Fibroblast of lung (primary cell): Measurements from ENCODE around the gene EPHB1. TPM values are rescaled to one million over a fixed set of nuclear protein-coding genes. Genes with fewer than 3 reads are reported as not detected.

ENCODE experiments used
- DNase-seq, 2 donors: peaks; one replicate each; pipeline versions ENCODE4 v3.0.0 to v3.0.0-alpha.2; 2010; ENCODE audit warnings: low read depth in 2 of 2
- H2AFZ ChIP-seq: 2 replicates; pipeline ENCODE4 v1.5.1; 2012; ENCODE audit warnings: low read length, control low read depth, inconsistent platforms
- H3K27ac ChIP-seq: 2 replicates; pipeline ENCODE4 v1.5.1; 2011; ENCODE audit warnings: low read length, control low read depth; ENCODE audit not compliant: insufficient read depth
- H3K27me3 ChIP-seq: 2 replicates; pipeline ENCODE4 v1.5.1; 2011; ENCODE audit warnings: mild to moderate bottlenecking, low read length; ENCODE audit not compliant: control insufficient read depth, insufficient read depth
- H3K36me3 ChIP-seq: 2 replicates; pipeline ENCODE4 v1.5.1; 2011; ENCODE audit warnings: low read length; ENCODE audit not compliant: control insufficient read depth, insufficient read depth
- H3K4me1 ChIP-seq: 2 replicates; pipeline ENCODE4 v1.5.1; 2011; ENCODE audit warnings: low read length; ENCODE audit not compliant: control insufficient read depth, insufficient read depth; ENCODE audit errors: extremely low read depth
- H3K4me2 ChIP-seq: 2 replicates; pipeline ENCODE4 v1.5.1; 2011; ENCODE audit warnings: low read length, control low read depth; ENCODE audit not compliant: insufficient read depth; ENCODE audit errors: extremely low read depth
- H3K4me3 ChIP-seq, 4 experiments: fragments of 200-600 bp in 1 of 4; sonication (generic) in 1 of 4; replicated peaks in 1 of 4; 2 replicates each; pipeline ENCODE4 v1.5.1; 2011 to 2016; ENCODE audit warnings: low read length in 4 of 4, low read depth in 3 of 4, mild to moderate bottlenecking in 3 of 4, control low read depth in 2 of 4, inconsistent platforms in 1 of 4, mixed read lengths in 1 of 4; ENCODE audit not compliant: insufficient read depth in 1 of 4; ENCODE audit errors: control extremely low read depth in 1 of 4
- H3K79me2 ChIP-seq: 2 replicates; pipeline ENCODE4 v1.5.1; 2012; ENCODE audit warnings: mild to moderate bottlenecking, low read length, inconsistent platforms; ENCODE audit not compliant: control insufficient read depth, insufficient read depth
- H3K9ac ChIP-seq: 2 replicates; pipeline ENCODE4 v1.5.1; 2011; ENCODE audit warnings: mild to moderate bottlenecking, low read length, control low read depth; ENCODE audit not compliant: insufficient read depth
- H3K9me3 ChIP-seq: 2 replicates; pipeline ENCODE4 v1.5.1; 2012; ENCODE audit warnings: low read depth, low read length; ENCODE audit not compliant: control insufficient read depth, insufficient read depth
- H4K20me1 ChIP-seq: 2 replicates; pipeline ENCODE4 v1.5.1; 2011; ENCODE audit warnings: low read length; ENCODE audit not compliant: control insufficient read depth, insufficient read depth; ENCODE audit errors: extremely low read depth
- CTCF ChIP-seq, 2 donors: IDR thresholded peaks in 1 of 2; conservative IDR thresholded peaks in 1 of 2; 1 replicate in 1 of 2; 2 replicates in 1 of 2; pipeline ENCODE4 v1.5.1; 2011 to 2012; ENCODE audit warnings: low read length in 2 of 2, control low read depth in 1 of 2, inconsistent platforms in 1 of 2, low read depth in 1 of 2, mild to moderate bottlenecking in 1 of 2
- EZH2 ChIP-seq: IDR thresholded peaks from 2 replicates; pipeline ENCODE4 v1.5.1; 2012; ENCODE audit warnings: low read length, control low read depth, mild to moderate bottlenecking; ENCODE audit errors: missing control alignments
- polyA plus RNA-seq, 2 donors: library from polyadenylated mRNA; depleted of rRNA in 1 of 2; stranded (reverse) in 1 of 2; unstranded in 1 of 2; fragments of >200 nt; gene quantifications; 2 replicates each; pipeline ENCODE4 v1.2.1, GENCODE V29; 2011 to 2012; ENCODE audit warnings: missing spikeins in 1 of 2
- total RNA-seq: library from RNA; depleted of rRNA; stranded (reverse); fragments of >200 nt; gene quantifications from 2 replicates; pipeline ENCODE4 v1.2.1, GENCODE V29; 2014

The EPHB1 gene
- total and polyA plus RNA-seq, 2 donors (not counting 1 experiment from before 2014, with no cell fraction given), result 0.14 to 0.50 TPM

GRCh38 chr3:135217730-135218129 is 422.7 kb downstream of the EPHB1 start:
- Histone ChIP-seq H3K79me2 (no peaks in the 10 kb centered on the region), H3K4me3 (no peak overlapping the region), H3K27ac (no peak overlapping the region), H2AFZ (no peak overlapping the region), H3K4me2 (no peak overlapping the region), H3K27me3 (no peaks in the 10 kb centered on the region), H3K36me3 (no peaks in the 10 kb centered on the region), H4K20me1 (no peaks in the 10 kb centered on the region), H3K9me3 (no peaks in the 10 kb centered on the region), H3K9ac (no peak overlapping the region), H3K4me1 (no peaks in the 10 kb centered on the region)
- TF ChIP-seq EZH2 (no peak), CTCF (conservative IDR thresholded peaks at IDR 0.05 in 1 of 2, IDR thresholded peaks at IDR 0.05 in 1 of 2; ENCODE audit: low read depth in 1 of 2, low read length in 2 of 2) (no peak)
- no peak for DNase-seq

GRCh38 chr3:135218304-135218703 is 423.2 kb downstream of the EPHB1 start:
- TF ChIP-seq CTCF (conservative IDR thresholded peaks at IDR 0.05 in 1 of 2, IDR thresholded peaks at IDR 0.05 in 1 of 2; ENCODE audit: low read depth in 1 of 2, low read length in 2 of 2) (no peak), EZH2 (no peak)
- H3K9ac ChIP-seq, result no peak overlapping the region
- no peaks in the 10 kb centered on the region for H3K79me2 ChIP-seq
- no peak overlapping the region for H3K4me3 ChIP-seq
- H3K27ac ChIP-seq, result no peak overlapping the region
- no peak overlapping the region for H3K4me2 ChIP-seq
- no peaks in the 10 kb centered on the region for H3K27me3 ChIP-seq
- no peak for DNase-seq
- H3K4me1 ChIP-seq, result no peaks in the 10 kb centered on the region
- no peak overlapping the region for H2AFZ ChIP-seq
- no peaks in the 10 kb centered on the region for H4K20me1 ChIP-seq
- no peaks in the 10 kb centered on the region for H3K36me3 ChIP-seq
- H3K9me3 ChIP-seq, result no peaks in the 10 kb centered on the region

GRCh38 chr3:135218782-135219181 is 423.7 kb downstream of the EPHB1 start:
- Histone ChIP-seq H3K4me3 (no peak overlapping the region), H2AFZ (no peak overlapping the region), H3K36me3 (no peaks in the 10 kb centered on the region), H3K4me2 (no peak overlapping the region), H4K20me1 (no peaks in the 10 kb centered on the region), H3K4me1 (no peaks in the 10 kb centered on the region), H3K27ac (no peak overlapping the region), H3K9ac (no peak overlapping the region), H3K79me2 (no peaks in the 10 kb centered on the region), H3K9me3 (no peaks in the 10 kb centered on the region), H3K27me3 (no peaks in the 10 kb centered on the region)
- DNase-seq, result no peak
- TF ChIP-seq EZH2 (no peak), CTCF (conservative IDR thresholded peaks at IDR 0.05 in 1 of 2, IDR thresholded peaks at IDR 0.05 in 1 of 2; ENCODE audit: low read depth in 1 of 2, low read length in 2 of 2) (no peak)
